ENCODE measurements around the gene KLRC2. TPM values are rescaled to one million over a fixed set of nuclear protein-coding genes. Genes with fewer than 3 reads are reported as not detected.
"Not testable (repeated sequence)": the region's sequence is repeated elsewhere in the genome, so short reads cannot be mapped to it uniquely, and the experiment has no call there.

The KLRC2 gene
- total RNA-seq = not detected in 2 replicates

GRCh38 chr12:10435816-10436215 is at the start of gene KLRC2:
Gene KLRC2 (minus strand): TSS chr12:10436010. CDS start chr12:10435986, 24 bp downstream.
- DNase-seq (ENCODE audit: low read depth); H3K4me3 ChIP-seq (ENCODE audit: low read depth, low read length); H3K27me3 ChIP-seq (ENCODE audit: control insufficient read depth, insufficient read depth, low read length); H3K36me3 ChIP-seq (ENCODE audit: control insufficient read depth, insufficient read depth, low read length): not testable (repeated sequence)

GRCh38 chr12:10481901-10482300 is 46.1 kb upstream of the KLRC2 start:
- not testable (repeated sequence) for H3K36me3 ChIP-seq (ENCODE audit: control insufficient read depth, insufficient read depth, low read length); H3K4me3 ChIP-seq (ENCODE audit: low read depth, low read length); H3K27me3 ChIP-seq (ENCODE audit: control insufficient read depth, insufficient read depth, low read length); DNase-seq (ENCODE audit: low read depth)

DNA sequence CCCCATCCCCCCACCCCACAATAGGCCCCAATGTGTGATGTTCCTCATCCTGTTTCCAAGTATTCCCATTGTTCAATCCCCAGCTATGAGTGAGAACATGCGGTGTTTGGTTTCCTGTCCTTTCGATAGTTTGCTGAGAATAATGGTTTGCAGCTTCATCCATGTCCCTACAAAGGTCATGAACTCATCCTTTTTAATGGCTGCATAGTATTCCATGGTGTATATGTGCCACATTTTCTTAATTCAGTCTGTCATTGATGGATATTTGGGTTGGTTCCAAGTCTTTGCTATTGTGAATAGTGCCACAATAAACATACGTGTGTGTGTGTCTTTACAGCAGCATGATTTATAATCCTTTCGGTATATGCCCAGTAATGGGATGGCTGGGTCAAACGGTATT is 37.0 kb upstream of the KLRC2 start:
- H3K27me3 ChIP-seq (ENCODE audit: control insufficient read depth, insufficient read depth, low read length) = not testable (repeated sequence)

GRCh38 chr12:10469701-10470100 is 33.9 kb upstream of the KLRC2 start:
- no peak overlapping the region for H3K4me3 ChIP-seq (ENCODE audit: low read depth, low read length)
- TF ChIP-seq, protein P1, sequence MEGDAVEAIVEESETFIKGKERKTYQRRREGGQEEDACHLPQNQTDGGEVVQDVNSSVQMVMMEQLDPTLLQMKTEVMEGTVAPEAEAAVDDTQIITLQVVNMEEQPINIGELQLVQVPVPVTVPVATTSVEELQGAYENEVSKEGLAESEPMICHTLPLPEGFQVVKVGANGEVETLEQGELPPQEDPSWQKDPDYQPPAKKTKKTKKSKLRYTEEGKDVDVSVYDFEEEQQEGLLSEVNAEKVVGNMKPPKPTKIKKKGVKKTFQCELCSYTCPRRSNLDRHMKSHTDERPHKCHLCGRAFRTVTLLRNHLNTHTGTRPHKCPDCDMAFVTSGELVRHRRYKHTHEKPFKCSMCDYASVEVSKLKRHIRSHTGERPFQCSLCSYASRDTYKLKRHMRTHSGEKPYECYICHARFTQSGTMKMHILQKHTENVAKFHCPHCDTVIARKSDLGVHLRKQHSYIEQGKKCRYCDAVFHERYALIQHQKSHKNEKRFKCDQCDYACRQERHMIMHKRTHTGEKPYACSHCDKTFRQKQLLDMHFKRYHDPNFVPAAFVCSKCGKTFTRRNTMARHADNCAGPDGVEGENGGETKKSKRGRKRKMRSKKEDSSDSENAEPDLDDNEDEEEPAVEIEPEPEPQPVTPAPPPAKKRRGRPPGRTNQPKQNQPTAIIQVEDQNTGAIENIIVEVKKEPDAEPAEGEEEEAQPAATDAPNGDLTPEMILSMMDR (IDR thresholded peaks at IDR 0.05; ENCODE audit: insufficient read depth, low read length, poor library complexity, severe bottlenecking) = no peak

More for the DNA sequence above, 37.0 kb upstream of the KLRC2 start:
- DNase-seq (ENCODE audit: low read depth); H3K36me3 ChIP-seq (ENCODE audit: control insufficient read depth, insufficient read depth, low read length); H3K4me3 ChIP-seq (ENCODE audit: low read depth, low read length): not testable (repeated sequence)

GRCh38 chr12:10466311-10466710 is 30.5 kb upstream of the KLRC2 start:
- DNase-seq (ENCODE audit: low read depth) = no peak

More at GRCh38 chr12:10469701-10470100, 33.9 kb upstream of the KLRC2 start:
- Histone ChIP-seq H3K27me3 (ENCODE audit: control insufficient read depth, insufficient read depth, low read length) (no peaks in the 10 kb centered on the region), H3K36me3 (ENCODE audit: control insufficient read depth, insufficient read depth, low read length) (no peaks in the 10 kb centered on the region)
- no peak for DNase-seq (ENCODE audit: low read depth)

DNA sequence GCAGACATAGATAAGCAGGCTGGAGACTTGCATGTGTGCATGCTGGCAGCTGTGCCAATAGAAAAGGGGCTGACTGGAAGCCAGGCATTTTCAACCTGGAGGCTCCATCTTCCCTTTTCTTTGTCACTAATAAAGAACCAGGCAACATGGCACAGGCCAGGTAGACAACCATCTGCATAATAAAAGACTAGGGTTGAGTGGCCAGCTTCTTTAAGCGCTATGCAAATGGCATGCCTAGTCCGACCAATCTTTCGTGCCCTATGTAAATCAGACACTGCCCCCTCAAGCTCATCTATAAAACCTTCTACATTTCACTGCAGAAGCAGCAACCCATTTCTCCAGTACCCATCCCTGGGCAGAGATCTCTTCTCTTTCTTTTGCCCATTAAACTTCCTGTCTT is 21.9 kb upstream of the KLRC2 start:
- TF ChIP-seq, protein P1 (IDR thresholded peaks at IDR 0.05; ENCODE audit: insufficient read depth, low read length, poor library complexity, severe bottlenecking) = no peak
- Histone ChIP-seq H3K36me3 (ENCODE audit: control insufficient read depth, insufficient read depth, low read length) (no peaks in the 10 kb centered on the region), H3K27me3 (ENCODE audit: control insufficient read depth, insufficient read depth, low read length) (no peaks in the 10 kb centered on the region), H3K4me3 (ENCODE audit: low read depth, low read length) (no peak overlapping the region)
- no peak for DNase-seq (ENCODE audit: low read depth)

More at GRCh38 chr12:10466311-10466710, 30.5 kb upstream of the KLRC2 start:
- TF ChIP-seq, protein P1 (IDR thresholded peaks at IDR 0.05; ENCODE audit: insufficient read depth, low read length, poor library complexity, severe bottlenecking) = no peak
- Histone ChIP-seq H3K36me3 (ENCODE audit: control insufficient read depth, insufficient read depth, low read length) (no peaks in the 10 kb centered on the region), H3K4me3 (ENCODE audit: low read depth, low read length) (no peak overlapping the region), H3K27me3 (ENCODE audit: control insufficient read depth, insufficient read depth, low read length) (no peaks in the 10 kb centered on the region)

GRCh38 chr12:10456856-10457255 is 21.0 kb upstream of the KLRC2 start:
- DNase-seq (ENCODE audit: low read depth) = no peak

More at GRCh38 chr12:10456856-10457255, 21.0 kb upstream of the KLRC2 start:
- H3K4me3 ChIP-seq (ENCODE audit: low read depth, low read length) = no peak overlapping the region
- H3K27me3 ChIP-seq (ENCODE audit: control insufficient read depth, insufficient read depth, low read length) = no peaks in the 10 kb centered on the region
- H3K36me3 ChIP-seq (ENCODE audit: control insufficient read depth, insufficient read depth, low read length) = no peaks in the 10 kb centered on the region
- TF ChIP-seq, protein P1 (IDR thresholded peaks at IDR 0.05; ENCODE audit: insufficient read depth, low read length, poor library complexity, severe bottlenecking) = no peak

Measured in kidney epithelial cell (primary cell).